Activated CD4-positive, alpha-beta T cell treated with anti-CD3 and anti-CD28 coated beads, Interleukin-10, Interleukin-2, amounts not matched to agents 100 ng/mL and 50 ng/mL, durations not matched to agents 16 hours and 8 hours (primary cell): ENCODE results near the gene CFHR2.

ENCODE experiments used
- DNase-seq: peaks from one replicate; pipeline ENCODE4 v3.0.0-alpha.2; 2020

The CFHR2 gene

GRCh38 chr1:197003132-197003531 is 59.6 kb downstream of the CFHR2 start:
- no peak for DNase-seq

DNA sequence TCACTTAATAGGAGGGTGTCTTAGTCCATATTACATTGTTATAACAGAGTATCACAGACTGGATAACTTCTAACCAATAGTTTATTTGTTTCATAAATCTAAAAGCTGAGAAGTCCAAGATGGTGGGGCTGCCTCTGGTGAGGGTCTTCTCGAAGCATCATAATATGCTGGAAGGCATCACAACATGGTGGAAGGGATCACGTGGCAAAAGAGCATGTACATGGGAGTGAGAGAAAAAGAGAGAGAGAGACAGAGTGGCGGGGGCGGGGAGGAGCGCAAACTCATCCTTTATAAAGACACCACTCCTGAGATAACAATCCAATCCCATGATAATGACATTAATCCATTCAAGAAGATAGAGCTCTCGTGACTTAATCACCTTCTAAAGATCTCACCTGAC is 65.3 kb downstream of the CFHR2 start:
- no peak for DNase-seq
